SW480 (cell line): ENCODE data around the gene CDKL4.
"Not testable (repeated sequence)": the region's sequence is repeated elsewhere in the genome, so short reads cannot be mapped to it uniquely, and the experiment has no call there.

Source experiments
- DNase-seq: peaks from one replicate; pipeline ENCODE4 v3.0.0-alpha.2; 2016; ENCODE audit warnings: low spot score

The CDKL4 gene

DNA sequence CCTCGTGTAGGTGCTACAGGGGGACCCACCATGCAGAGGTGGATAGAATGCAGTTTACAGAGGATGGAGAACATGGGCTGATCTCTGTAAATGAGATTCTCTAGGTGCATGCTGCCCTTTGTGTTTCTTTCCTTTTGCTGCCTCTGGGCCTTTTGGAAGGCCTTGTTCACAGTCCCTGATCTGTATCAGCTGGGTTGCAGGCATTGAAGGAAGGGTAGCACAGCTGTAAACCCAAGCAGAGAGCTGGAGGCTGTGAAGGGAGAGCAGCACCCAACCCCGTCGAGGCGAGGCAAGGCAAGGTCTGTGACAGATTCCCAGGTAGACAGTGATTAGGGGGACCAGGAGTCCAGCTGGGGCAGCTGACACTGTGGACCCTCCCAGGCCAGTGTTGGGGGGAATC is 66.8 kb downstream of the CDKL4 start:
- DNase-seq = no peak

DNA sequence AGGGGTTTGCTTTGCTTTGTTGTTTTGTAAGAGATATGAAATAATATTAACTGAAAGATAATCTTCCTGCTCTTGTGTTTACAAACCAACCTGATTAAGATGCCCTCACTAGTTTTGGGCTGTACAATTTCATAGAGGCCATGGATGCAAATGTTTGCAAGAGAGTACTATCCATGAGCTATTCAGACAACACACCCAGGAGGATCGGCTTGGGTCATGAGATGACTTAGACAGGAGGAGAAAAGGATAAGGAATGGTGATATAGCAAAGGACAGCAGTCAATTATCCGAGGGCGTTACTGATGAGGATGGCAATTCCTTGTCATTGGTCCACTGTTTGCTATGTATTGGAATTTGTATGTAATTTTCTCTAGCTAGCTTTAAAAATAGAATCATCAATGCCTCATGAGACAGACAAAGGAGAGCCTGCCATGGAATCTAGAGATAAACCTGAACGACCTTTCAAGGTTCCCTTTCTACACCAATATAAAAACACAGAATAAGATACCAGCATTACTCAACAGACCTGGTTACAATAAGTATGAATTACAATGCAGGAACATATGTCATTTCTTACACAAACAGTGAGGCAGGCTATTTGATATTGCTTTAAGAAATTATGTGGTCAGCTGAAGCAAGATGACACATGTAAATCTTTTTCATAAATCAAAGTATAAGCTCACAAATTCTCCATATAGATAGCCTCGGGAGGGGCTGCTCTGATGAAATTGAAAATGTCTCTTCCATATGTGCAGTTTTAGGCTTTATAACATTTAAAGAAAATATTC is 68.6 kb downstream of the CDKL4 start:
- no peak for DNase-seq

DNA sequence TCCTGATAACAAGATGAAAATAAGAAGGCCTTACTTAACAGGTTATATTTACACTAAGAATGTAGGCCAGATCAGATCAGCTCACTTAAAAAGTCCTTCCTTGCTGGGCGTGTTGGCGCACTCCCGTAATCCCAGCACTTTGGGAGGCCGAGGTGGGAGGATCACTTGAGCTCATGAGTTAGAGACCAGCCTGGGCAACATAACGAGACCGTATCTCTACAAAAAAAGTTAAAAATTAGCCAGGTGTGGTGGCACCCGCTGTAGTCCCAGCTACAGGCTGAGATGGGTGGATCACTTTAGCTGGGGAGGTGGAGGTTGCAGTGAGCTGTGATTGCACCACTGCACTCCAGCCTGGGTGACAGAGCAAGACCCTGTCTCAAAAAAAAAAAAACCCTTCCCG is 69.7 kb downstream of the CDKL4 start:
- no peak for DNase-seq

DNA sequence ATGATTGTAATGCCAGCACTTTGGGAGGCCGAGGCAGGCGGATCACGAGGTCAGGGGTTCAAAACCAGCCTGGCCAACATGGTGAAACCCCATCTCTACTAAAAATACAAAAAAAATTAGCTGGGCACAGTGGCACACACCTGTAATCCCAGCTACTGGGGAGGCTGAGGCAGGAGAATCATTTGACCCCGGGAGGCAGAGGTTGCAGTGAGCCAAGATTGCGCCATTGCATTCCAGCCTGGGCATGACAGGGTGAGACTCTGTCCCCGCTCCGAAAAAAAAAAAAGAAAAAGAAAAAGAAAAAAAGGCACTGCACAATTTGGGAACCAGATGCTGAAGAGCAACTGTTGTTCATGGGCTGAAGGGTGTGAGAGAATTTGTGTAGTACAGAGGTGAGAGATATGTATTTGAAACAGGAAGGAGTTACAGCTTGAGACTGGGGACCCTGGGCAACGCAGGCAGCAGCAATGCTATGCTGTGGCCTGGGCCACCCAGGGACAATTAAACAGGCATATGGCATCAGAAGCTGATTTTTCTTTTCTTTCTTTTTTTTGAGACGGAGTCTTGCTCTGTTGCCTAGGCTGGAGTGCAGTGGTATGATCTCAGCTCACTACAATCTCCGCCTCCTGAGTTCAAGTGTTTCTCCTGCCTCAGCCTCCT is 71.6 kb downstream of the CDKL4 start:
- not testable (repeated sequence) for DNase-seq

DNA sequence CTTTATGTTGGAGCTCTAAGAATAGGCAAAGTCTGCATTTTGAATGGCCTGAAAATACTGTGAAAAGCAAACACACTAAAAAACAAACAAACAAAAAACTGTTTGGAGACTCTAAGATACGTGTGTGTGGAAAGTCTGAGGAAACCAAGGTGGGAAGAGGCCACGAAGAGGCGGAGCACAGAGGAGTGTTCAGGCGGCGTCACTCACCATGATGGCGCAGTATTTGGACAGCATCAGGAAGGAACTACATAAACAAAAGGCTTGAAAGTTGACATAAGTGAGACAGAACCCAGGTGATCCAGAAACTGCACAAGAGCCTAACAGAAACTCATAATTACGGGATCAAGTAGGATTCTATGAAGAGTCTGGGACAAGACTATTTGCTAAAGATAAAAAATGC is 72.1 kb downstream of the CDKL4 start:
- DNase-seq = no peak

DNA sequence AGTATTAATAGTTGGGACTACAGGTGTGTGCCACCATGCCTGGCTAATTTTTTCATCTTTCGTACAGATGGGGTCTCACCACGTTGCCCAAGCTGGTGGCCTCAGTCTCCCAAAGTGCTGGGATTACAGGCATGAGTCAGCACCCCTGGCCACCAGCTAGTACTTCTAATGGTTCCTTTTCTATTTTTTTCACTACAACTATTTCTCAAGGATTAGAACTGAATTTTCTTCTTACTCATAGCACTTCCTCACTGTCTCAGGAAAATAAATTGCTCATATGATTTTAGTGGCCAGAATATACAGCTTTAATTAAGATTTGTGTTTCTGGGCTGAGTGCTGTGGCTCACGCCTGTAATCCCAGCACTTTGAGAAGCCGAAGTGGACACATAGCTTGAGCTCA is 79.7 kb downstream of the CDKL4 start:
- DNase-seq = no peak

DNA sequence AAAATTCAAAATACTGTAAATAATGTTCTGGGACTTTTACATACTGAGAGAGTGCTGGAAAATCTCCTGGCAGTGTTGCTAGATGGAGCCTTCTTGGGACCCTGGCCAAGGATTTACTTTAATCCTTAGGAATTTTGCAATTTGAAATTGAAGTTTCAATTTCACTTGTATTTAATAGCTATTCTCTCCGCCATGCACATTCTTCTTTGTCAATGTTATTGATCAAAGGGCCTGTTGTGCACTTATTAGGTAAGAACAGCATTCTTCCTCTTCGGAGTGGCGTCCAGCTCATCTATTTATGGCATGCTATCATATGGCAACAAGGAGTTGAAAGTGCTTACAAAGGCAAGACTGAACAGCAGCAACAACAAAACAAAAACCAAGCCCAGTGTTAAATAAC is 82.8 kb downstream of the CDKL4 start:
- DNase-seq = no peak

DNA sequence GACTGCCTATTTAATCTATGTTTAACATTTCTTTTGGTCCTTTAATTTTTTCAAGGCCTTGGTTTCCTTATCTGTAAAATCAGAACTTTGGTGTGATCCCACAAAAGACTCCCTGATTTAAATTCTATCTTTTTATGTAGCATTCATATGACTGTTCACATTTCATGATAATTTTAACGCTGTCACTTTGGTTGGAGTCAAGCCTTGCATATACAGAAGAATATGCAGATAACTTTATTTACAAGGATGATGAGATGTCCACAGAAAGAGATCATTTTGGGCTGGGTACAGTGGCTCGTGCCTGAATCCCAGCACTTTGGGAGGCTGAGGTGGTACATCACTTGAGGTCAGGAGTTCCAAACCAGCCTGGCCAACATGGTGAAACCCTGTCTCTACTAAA is 84.5 kb downstream of the CDKL4 start:
- DNase-seq = no peak

DNA sequence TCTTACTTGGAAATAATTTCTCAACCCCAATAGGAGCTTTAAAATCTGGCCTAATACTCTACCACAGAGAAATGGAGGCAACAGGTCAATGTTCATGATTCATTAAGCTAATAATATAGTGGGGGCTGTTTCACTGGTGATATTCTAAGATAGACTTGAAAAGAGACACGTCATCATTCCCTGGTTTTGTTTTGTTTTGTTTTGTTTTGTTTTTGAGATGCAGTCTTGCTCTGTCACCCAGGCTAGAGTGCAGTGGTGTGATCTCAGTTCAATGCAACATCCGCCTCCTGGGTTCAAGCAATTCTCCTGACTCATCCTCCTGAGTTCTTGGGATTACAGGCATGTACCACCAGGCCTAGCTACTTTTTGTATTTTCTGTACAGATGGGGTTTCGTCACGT is 85.4 kb downstream of the CDKL4 start:
- no peak for DNase-seq

DNA sequence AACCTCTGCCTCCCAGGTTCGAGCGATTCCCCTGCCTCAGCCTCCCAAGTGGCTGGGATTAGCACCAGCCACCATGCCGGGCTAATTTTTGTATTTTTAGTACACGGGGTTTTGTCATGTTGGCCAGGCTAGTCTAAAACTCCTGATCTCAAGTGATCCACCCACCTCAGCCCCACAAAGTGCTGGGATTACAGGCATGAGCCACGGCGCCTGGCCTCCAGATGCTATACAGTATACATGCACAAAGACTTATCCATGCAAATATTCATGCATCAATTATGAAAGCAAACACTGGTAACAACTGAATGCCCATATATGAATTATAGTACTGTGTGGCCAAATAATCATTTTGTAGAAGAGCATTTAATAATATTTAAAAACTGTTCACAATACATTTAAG is 86.9 kb downstream of the CDKL4 start:
- no peak for DNase-seq

DNA sequence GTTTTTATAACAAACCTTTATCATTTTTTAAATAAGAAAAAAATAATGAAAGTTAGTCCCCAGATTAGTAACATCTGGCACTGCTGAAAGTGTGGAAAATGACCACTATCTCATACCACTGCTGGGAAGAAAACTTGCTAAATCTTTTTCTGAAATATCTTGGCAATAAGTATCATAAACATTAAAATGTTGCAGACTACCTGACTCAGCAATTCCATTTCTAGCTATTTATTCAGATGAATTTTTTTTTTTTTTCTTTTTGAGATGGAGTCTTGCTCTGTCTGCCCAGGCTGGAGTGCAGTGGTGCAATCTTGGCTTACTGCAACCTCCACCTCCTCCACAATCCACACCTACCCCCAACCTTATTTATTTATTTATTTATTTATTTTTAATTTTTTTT is 87.7 kb downstream of the CDKL4 start:
- no peak for DNase-seq

DNA sequence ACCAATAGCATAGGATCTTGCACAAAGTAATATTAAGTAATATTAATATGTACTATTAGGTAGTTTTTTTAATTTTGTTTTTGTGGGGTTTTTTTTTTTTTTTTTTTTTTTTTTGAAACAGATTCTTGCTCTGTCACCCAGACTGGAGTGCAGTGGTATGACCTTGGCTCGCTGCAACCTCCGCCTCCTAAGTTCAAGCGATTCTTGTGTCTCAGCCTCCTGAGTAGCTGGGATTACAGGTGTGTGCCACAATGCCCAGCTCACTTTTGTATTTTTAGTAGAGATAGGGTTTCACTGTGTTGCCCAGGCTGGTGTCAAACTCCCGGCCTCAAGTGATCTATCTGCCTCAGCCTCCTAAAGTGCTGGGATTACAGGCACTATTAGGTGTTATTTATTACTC is 88.2 kb downstream of the CDKL4 start:
- DNase-seq = not testable (repeated sequence)

DNA sequence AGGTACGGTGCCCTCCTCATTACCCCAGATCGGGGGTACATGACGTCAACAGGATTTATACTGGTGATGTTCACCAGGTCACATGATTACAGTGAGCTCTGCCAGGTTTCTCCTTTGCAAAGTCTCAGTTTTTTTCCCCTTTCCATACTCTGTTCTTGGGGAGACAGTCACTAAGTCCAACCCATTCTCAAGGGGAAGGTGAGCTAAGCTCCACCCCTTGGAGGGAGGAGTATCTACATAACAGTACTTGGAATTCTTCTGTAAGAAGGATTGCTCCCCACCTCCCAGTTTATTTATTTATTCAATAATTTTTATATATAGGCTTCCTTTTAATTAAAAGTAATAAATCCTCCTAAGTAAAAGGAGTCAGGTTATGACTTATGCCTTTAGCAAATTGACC is 88.8 kb downstream of the CDKL4 start:
- DNase-seq = no peak

DNA sequence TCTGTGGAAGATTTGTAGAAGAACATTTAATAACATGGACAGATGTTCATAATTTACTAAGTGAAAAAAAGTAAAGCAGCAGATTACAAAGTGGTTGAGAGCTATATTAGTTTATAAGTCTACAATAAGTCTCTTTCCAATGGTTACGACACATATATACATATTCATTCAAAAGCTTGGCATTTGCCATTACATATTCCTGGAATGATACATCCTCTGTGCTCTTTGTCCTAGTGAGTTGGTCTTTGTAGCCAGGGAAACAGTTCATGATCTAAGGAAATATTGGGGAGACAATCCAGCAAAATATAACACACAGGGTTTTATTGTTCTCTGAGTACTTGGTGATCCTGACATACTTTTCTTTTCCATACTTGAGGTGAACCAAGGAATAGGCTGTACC is 90.5 kb downstream of the CDKL4 start:
- no peak for DNase-seq

DNA sequence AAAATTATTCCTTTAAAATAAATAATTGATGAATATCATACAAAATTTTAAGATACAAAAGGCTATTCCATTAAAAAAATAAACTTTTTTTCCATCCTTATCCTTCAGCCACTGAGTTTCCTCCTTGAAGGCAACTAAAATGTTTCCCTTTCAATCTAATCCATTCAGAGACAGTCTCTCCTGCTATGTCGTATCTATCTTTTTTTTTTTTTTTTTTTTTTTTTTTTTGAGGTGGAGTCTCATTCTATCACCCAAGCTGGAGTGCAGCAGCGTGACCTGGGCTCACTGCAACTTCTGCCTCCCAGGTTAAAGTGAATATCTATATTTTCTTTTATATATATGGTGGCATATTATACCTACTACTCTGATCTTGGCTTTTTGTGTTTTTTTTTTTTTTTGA is 91.3 kb downstream of the CDKL4 start:
- DNase-seq = no peak

DNA sequence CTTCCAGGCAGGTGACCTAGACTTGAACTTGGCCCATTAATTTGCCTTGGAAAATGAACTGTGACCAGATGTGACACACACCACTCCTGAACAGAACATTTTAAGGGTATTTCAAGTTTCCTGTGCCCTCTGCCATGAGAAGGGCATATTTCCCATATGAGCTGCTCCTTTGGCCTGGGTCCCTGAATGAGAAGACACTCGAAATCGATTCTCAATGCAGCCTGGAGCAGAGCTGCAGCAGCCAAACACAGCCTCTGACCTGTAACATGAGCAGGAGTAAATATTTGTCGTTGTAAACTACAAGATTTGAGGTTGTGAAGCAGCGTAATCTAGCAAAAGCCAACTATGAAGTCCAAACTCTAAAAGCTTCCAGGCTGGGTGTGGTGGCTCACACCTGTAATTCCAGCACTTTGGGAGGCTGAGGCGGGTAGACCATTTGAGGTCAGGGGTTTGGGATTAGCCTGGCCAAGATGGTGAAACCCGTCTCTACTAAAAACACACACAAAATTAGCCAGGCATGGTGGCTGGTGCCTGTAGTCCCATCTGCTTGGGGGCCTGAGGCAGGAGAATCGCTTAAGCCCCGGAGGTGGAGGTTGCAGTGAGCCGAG is 92.8 kb downstream of the CDKL4 start:
- no peak for DNase-seq

DNA sequence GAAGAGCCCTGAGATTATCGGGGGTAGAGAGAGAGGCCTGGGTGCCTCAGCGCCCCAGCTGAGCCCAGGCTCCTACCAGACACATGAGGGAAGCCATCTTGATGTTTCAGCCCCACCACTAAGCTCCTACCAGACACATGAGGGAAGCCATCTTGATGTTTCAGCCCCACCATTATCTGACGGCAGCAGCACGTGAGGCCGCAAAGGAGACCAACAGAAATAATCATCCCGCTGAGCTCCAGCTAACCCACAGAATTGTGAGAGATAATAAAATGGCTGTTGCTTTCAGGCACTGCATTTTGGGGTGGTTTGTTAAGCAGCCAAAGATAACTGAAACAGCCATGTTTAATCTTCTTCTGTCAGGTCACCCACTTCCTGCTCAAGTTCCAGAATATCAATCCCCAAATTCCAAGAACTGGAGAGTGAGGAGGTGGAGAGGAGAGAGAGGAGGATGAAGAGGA is 93.6 kb downstream of the CDKL4 start:
- DNase-seq = no peak

DNA sequence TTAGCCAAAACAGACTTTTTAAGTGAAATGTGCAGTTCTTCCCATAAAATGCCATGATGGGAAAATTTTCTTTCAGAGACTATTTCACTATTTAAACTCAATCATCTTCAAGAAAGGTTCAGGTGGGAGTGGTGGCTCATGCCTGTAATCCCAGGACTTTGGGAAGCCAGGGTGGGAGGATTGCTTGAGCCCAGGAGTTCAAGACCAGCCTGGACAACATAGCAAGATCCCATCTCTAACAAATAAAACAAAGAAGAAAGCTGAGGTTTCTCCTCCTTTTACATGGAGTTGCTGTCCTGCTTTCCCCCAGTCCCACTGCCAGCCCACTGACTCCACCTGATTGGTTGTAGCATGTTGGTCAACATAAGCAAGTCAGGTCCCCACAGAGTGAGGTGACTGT is 97.1 kb downstream of the CDKL4 start:
- no peak for DNase-seq

DNA sequence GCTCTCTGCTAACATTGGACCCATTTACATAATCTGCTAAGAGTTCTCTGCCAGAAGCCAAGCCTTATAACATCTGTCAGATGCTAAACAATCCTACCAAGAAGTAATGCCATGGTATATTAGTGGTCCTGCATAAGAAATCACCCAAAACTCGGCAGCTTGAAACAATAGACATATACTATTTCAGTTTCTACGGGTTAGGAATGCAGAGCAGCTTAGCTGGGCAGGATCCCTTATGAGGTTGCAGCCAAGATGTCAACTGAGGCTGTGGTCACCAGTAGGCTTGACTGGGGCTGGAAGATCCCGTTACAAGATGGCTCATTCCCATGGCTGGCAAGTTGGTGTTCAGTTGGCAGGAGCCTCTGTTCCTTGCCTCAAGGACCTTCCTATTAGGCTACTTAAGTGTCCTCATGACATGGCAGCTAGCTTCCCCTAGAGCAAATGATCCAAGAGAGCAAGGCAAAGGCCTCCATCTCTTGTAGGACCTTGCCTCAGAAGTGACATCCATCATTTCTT is 97.8 kb downstream of the CDKL4 start:
- no peak for DNase-seq

DNA sequence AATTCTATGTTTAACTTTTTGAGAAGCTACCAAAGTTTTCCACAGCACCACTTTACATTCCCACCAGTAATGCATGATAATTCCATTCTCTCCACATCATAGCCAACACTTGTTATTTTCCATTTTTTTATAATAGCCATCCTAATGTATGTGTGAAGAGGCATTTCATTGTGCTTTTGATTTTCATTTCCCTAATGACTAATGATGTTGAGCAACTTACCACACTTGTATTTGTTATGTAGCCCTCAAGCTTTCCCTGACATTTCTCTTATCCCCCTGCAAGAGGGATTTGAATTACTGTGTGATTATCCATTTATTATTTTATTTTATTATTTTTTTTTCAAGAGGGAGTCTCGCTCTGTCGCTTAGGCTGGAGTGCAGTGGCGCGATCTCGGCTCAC is 99.4 kb downstream of the CDKL4 start:
- DNase-seq = no peak

DNA sequence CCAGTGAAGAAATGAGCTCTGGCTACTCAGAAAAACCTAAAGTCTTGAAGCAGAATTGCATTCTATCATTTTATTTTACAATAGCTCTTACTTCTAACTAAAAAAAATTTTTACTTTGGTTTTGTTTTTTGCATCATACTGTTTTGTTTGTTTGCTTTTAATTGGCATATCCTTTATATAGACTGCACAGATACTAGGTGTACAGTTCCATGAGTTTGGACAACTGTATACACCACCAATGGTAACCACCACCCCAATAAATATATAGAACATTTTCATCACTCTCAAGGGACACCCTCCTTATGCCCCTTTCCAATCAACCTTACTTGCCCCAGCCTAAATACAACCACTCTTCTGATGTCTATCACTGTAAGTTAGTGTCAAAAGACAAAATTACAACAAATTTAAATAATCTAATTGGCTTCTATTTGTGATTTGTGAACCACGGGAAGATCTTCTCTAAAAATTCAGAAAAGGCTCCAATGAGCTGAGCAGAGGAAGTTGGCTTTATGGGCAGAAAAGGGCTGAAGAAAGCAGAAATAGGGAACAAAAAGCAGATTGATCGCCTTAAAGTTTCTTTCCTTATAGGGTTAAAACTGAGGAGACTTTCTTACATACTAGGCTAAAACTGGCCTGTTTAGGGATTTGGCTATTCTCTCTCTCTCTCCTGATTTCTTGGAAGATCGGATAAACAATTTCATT is 100.7 kb downstream of the CDKL4 start:
- DNase-seq = no peak
